GM12872 (cell line): ENCODE measurements around the gene CCZ1.
"Not testable (repeated sequence)": the region's sequence is repeated elsewhere in the genome, so short reads cannot be mapped to it uniquely, and the experiment has no call there.

Source experiments
- TF ChIP-seq, protein P1 (sequence below): IDR thresholded peaks from 3 replicates; pipeline ENCODE4 v1.5.1; 2011; ENCODE audit warnings: low read depth, mild to moderate bottlenecking, low read length, moderate library complexity; ENCODE audit not compliant: insufficient read depth

The CCZ1 gene

DNA sequence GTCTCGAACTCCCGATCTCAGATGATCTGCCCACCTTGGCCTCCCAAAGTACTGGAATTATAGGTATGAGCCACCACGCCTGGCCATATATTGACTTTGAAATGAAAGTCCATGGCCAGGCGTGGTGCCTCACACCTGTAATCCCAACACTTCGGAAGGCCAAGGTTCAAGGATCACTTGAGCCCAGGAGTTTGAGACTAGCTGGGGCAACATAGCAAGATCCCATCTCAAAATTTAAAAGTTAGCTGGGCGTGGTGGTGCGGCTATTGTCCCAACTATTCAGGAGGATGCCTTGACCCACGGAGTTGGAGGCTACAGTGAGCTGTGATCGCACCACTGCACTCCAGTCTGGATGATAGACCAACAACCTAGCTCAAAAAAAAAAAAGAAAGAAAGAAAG, 6.0 kb upstream of the CCZ1 start:
- TF ChIP-seq, protein P1, sequence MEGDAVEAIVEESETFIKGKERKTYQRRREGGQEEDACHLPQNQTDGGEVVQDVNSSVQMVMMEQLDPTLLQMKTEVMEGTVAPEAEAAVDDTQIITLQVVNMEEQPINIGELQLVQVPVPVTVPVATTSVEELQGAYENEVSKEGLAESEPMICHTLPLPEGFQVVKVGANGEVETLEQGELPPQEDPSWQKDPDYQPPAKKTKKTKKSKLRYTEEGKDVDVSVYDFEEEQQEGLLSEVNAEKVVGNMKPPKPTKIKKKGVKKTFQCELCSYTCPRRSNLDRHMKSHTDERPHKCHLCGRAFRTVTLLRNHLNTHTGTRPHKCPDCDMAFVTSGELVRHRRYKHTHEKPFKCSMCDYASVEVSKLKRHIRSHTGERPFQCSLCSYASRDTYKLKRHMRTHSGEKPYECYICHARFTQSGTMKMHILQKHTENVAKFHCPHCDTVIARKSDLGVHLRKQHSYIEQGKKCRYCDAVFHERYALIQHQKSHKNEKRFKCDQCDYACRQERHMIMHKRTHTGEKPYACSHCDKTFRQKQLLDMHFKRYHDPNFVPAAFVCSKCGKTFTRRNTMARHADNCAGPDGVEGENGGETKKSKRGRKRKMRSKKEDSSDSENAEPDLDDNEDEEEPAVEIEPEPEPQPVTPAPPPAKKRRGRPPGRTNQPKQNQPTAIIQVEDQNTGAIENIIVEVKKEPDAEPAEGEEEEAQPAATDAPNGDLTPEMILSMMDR: no peak

DNA sequence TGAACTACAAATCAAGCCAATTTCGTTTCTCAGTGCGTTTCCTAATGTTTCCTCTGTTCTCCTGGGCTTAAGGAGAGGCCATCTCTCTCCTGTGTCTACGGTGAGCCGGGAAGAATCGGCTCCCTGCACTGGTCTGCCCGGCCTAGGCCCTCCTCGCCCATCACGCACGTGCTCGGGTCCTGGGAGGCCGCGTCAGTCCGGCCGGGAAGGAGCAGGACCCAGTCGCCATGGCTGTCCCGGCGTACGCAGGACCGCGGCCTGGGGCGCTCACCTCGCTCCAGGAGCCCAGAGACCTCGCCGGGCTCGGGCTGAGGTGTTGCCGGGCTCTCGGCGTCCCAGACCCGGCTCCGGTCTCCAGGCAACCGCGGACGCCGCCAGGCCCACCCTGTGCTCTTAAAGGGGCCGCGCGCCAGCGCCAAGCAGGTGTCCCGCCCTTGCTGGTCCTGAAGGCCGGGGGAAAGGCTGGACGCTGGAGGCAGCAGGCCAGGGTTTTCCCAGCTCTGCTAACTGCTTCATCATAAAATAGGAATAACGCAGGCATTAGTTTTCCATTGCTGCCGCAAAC, 71.9 kb downstream of the CCZ1 start, which contains the start of gene RSPH10B:
RSPH10B (minus strand) TSS at position 343 of the 565 bp plus-strand sequence. CDS start 3,573 bp downstream, outside the sequence.
- TF ChIP-seq, protein P1: not testable (repeated sequence)
